Stimulated activated CD4-positive, alpha-beta T cell treated with anti-CD3 and anti-CD28 coated beads, Interleukin-15, amount 100 ng/mL, for 1 hour (primary cell): ENCODE results near the gene MAP3K13.
"Not testable (repeated sequence)": the region's sequence is repeated elsewhere in the genome, so short reads cannot be mapped to it uniquely, and the experiment has no call there.

ENCODE experiments used
- DNase-seq, 2 donors: peaks; one replicate each; pipeline ENCODE4 v3.0.0-alpha.2; 2020; ENCODE audit warnings: low read depth in 1 of 2, low spot score in 1 of 2

Gene MAP3K13

GRCh38 chr3:185442031-185442430 is 79.1 kb downstream of the MAP3K13 start:
- no peak for DNase-seq

DNA sequence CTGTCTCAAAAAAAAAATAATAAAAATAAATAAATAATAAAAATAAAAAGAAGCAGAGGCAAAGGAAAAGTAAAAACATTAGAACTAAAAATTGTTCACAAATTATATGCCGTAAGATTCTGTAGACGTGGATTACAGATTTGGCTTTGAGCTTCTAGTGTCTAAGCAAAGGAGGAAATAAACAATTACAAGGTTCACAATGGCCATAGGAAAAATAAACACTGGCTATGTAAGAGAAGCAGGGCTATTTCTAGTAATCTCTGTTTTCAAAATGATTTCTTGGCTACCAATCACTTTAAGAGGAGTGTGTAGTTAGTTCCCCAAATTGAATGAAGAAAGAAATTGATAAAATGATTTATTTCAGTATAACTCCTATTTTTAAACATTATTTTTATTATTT is 81.4 kb downstream of the MAP3K13 start:
- DNase-seq: no peak

DNA sequence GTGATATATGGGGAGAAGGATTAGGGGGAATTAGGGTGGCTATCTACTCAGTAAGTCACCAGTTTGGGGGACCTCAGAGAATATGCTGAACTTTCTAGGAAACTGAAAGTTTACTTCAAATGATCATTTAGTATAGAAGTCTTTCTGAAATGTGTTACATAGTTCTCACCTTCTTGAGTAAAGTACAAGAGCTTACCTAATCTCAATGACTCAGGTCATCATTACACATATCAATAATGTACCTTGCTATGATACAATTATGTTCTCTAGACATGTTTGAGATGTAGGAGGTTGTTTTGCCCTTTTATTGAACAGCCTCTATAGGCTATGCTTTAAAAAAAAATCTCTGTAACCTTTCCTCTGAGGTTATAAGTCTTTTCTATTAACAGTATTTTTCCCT is 85.2 kb downstream of the MAP3K13 start:
- no peak for DNase-seq

DNA sequence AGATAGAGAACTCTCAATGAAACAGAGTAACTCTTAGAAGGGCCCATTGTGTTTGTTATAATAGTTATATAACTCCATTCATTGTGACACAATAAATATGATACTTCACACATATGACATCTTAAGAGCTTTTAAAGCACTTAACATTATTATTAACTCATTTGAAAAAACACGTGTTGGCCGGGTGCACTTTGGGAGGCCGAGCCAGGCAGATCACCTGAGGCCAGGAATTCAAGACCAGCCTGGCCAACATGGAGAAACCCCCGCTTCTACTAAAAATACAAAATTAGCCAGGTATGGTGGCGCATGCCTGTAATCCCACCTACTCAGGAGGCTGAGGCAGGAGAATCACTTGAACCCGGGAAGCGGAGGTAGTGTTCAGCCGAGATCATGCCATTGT is 88.5 kb downstream of the MAP3K13 start:
- DNase-seq: not testable (repeated sequence)

DNA sequence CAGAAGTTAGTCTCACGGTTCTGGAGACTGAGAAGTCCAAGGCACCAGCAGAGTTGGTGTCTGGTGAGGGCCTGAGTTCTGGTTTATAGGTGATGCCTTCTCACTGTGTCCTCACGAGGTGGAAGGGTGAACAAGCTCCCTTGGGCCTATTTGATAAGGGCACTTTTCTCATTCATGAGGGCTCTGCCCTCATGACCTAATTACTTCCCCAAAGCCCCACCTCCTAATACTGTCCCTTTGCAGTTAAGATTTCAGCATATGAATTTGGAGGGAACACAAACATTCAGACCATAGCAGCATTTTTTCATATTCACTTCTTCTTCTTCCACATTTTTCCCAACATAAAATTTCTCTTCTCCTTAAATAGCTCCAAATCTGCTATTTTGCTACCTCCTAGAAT is 94.4 kb downstream of the MAP3K13 start:
- DNase-seq: no peak

DNA sequence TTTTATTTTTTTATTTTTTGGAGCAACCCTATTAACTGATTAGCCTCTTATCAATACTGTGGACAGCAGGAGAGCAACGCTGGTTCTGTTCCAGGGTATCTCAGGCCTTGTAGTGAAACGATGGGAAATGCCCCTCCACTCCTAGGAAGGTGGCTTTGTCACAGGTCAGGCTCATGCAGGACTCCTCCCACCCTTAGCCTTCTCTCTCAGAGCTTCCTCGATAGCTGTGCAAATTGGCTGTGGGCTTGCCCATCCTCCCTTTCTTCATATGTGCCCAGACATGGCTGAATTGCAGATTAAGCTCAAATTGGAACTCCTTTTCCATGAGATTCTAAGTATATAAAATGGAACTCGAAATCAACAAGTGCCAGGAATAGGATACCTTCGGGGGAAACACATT is 97.4 kb downstream of the MAP3K13 start:
- no peak for DNase-seq

- DNase-seq: no peak
Observed at GRCh38 chr3:185460719-185461350, 97.9 kb downstream of the MAP3K13 start.

DNA sequence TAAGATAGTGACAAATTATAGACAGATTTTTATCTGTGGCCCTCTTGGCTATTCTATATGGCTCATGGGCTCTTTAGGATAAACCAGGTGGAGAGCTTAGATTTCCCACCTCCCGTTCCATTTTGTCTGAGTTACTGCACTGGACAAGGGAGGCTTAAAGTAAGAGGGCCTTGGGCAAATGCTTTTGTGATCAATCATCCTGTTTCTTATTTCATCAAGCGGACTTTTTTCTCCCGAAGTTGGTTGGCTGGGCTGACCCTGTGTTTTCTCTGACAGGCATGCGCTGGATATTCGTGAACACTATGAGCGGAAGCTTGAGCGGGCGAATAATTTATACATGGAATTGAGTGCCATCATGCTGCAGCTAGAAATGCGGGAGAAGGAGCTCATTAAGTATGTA is 102.5 kb downstream of the MAP3K13 start:
- no peak for DNase-seq

GRCh38 chr3:185466123-185466522 is 103.2 kb downstream of the MAP3K13 start:
- DNase-seq: not testable (repeated sequence)

GRCh38 chr3:185469542-185469941 is 106.6 kb downstream of the MAP3K13 start:
- DNase-seq: no peak

DNA sequence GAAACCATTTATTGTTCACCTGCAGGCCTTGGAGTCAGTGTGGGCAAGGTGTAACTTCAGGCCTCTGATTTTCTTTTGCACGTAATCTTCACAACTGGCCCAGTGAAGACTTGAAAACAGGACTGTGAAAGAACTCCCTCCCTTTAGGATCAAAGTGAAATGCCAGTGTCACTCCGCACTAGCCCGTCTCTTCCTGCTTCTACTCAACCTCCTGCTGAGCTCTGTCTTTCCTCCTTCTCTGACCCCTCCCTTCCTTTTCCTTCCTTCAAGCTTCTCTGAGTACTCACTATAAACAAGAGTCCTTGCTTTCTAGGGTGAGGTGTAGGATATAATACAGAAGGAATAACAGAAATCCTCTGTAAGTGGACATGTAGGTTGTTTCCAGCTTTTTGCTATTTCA is 107.4 kb downstream of the MAP3K13 start:
- DNase-seq: no peak

GRCh38 chr3:185473290-185473815 is 110.4 kb downstream of the MAP3K13 start:
- DNase-seq: no peak

DNA sequence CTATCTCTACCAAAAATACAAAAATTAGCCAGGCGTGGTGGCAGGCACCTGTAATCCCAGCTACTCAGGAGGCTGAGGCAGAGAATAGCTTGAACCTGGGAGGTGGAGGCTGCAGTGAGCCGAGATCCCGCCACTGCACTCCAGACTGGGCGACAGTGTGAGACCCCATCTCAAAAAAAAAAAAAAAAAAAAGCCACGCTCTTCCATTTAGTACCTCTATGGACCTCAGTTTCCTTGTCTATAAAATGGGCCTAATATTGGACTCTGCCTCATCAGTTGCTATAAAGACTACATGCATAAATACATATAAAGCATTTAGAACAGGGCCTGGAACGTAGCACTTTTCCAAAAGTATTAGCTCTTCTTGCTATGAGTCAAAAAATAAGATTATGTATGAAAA is 112.0 kb downstream of the MAP3K13 start:
- DNase-seq: not testable (repeated sequence)

DNA sequence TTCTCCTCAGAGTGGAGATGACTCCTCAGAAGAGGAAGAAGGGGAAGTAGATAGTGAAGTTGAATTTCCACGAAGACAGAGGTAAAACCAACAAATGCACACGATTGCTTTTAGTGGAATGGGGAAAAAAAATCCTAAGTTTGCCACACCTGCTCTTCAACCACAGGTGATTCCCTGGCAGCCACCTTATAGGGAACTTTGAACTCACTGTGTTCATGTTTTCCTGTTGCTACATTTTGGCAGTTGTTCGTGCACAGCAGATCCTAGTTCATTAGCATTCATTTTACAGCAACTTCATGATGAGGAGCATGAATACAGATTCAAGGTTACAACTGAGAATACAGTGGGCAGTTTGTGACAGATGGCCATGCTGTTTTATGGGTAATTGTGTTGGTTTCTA is 114.4 kb downstream of the MAP3K13 start:
- DNase-seq: no peak

GRCh38 chr3:185479373-185479945 is 116.5 kb downstream of the MAP3K13 start:
- no peak for DNase-seq

GRCh38 chr3:185484296-185484695 is 121.4 kb downstream of the MAP3K13 start:
- DNase-seq: no peak

DNA sequence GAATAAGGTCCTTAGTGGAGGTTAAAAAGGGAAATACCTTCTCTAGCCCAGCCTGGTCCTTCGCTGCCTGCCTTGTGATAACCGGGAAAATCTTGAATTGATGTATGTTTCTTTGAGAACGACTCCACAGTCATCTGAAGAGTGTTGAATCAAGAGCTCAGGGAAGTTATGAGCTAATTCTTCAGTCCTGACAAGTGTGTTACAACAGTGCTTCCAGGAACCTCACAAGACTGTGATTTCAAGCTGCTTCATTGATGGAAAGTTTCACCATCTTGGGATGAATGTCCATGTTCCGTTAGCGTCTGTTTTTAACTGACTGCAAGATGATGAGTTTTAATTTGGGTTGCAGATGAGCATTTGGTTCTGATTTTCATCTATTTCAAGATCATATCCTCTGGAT is 123.5 kb downstream of the MAP3K13 start:
- DNase-seq: no peak

DNA sequence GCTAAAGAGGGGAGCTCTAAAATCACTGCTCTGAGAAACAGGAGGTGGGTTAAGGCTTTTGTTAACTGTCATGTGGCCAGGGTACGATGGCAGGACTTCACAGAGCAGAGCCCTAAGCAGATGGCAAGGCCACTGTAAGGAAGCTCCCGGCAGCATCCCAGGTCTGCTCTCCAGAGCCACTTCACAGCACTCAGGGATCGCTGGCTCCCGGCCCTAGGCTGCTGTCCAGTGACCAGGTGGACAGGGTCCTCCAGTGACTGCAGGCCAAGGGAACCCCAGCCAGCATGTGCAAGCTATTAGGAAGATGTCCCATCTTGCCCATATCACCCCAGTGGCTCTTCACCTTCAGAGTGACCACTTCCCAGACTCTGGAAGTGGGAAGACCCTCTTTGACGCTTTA is 125.5 kb downstream of the MAP3K13 start:
- no peak for DNase-seq

GRCh38 chr3:185489462-185489861 is 126.5 kb downstream of the MAP3K13 start:
- no peak for DNase-seq

GRCh38 chr3:185490241-185490640 is 127.3 kb downstream of the MAP3K13 start:
- no peak for DNase-seq

- DNase-seq: peak; percentile 83 to 89
Observed at GRCh38 chr3:185498503-185499396, 135.8 kb downstream of the MAP3K13 start, which contains the start of gene TMEM41A. TMEM41A (minus strand) TSS chr3:185499035; CDS start chr3:185498961, 74 bp downstream.

- DNase-seq: no peak
Observed at GRCh38 chr3:185502987-185503386, 140.1 kb downstream of the MAP3K13 start.
